Activated T-helper 1 cell treated with Interleukin-2 at 50 U/mL for 16 hours (primary cell): ENCODE results near the gene CLIC4.
"Not testable (repeated sequence)": the region's sequence is repeated elsewhere in the genome, so short reads cannot be mapped to it uniquely, and the experiment has no call there.

Experiments used
- DNase-seq: peaks from one replicate; pipeline ENCODE4 v3.0.0-alpha.2; 2020; ENCODE audit warnings: low read depth

Gene CLIC4

GRCh38 chr1:24771574-24771973, 26.3 kb downstream of the CLIC4 start:
- DNase-seq, result no peak

GRCh38 chr1:24773618-24774017, 28.4 kb downstream of the CLIC4 start:
- DNase-seq, result no peak

GRCh38 chr1:24775348-24775747, 30.1 kb downstream of the CLIC4 start:
- no peak for DNase-seq

- no peak for DNase-seq
Observed at GRCh38 chr1:24775916-24776315, 30.7 kb downstream of the CLIC4 start.

- DNase-seq, result no peak
Observed at GRCh38 chr1:24776821-24777220, 31.6 kb downstream of the CLIC4 start.

GRCh38 chr1:24778141-24778540, 32.9 kb downstream of the CLIC4 start:
- DNase-seq, result no peak

- DNase-seq, result not testable (repeated sequence)
Observed at GRCh38 chr1:24779199-24779598, 34.0 kb downstream of the CLIC4 start.

GRCh38 chr1:24779689-24780464, 34.6 kb downstream of the CLIC4 start:
- no peak for DNase-seq

GRCh38 chr1:24780626-24781025, 35.4 kb downstream of the CLIC4 start:
- DNase-seq, result not testable (repeated sequence)

- DNase-seq, result no peak
Observed at GRCh38 chr1:24782689-24783088, 37.4 kb downstream of the CLIC4 start.

GRCh38 chr1:24783713-24784112, 38.5 kb downstream of the CLIC4 start:
- DNase-seq, result no peak

- DNase-seq, result no peak
Observed at GRCh38 chr1:24786191-24786590, 40.9 kb downstream of the CLIC4 start.

- no peak for DNase-seq
Observed at GRCh38 chr1:24790490-24790889, 45.2 kb downstream of the CLIC4 start.

- no peak for DNase-seq
Observed at GRCh38 chr1:24793447-24794129, 48.3 kb downstream of the CLIC4 start.

GRCh38 chr1:24794130-24794502, 48.9 kb downstream of the CLIC4 start:
- DNase-seq, result not testable (repeated sequence)

GRCh38 chr1:24795236-24795635, 50.0 kb downstream of the CLIC4 start:
- DNase-seq, result no peak

- DNase-seq, result no peak
Observed at GRCh38 chr1:24796524-24796923, 51.3 kb downstream of the CLIC4 start.

GRCh38 chr1:24799242-24799641, 54.0 kb downstream of the CLIC4 start:
- not testable (repeated sequence) for DNase-seq

- DNase-seq, result no peak
Observed at GRCh38 chr1:24801176-24801575, 55.9 kb downstream of the CLIC4 start.

GRCh38 chr1:24803220-24803619, 58.0 kb downstream of the CLIC4 start:
- DNase-seq, result no peak

GRCh38 chr1:24803987-24804530, 58.8 kb downstream of the CLIC4 start:
- DNase-seq, result no peak

- no peak for DNase-seq
Observed at GRCh38 chr1:24805534-24806301, 60.5 kb downstream of the CLIC4 start.

- no peak for DNase-seq
Observed at GRCh38 chr1:24806588-24806987, 61.3 kb downstream of the CLIC4 start.
